NK-92 treated with Interleukin-12 subunit alpha and Interleukin-12 subunit beta, amount 100 ng/mL, for 24 hours (cell line): ENCODE results near the gene FREM2.

ENCODE experiments used
- DNase-seq: peaks from one replicate; lab custom pipeline; 2025; lab: John Stamatoyannopoulos, UW

Gene FREM2

GRCh38 chr13:38687246-38688229 lies 661 bp downstream of the FREM2 start:
- no peak for DNase-seq

GRCh38 chr13:38688674-38689073 lies 1.8 kb downstream of the FREM2 start:
- DNase-seq, result no peak

- DNase-seq, result no peak
Observed at GRCh38 chr13:38690231-38690630, 3.4 kb downstream of the FREM2 start.

- DNase-seq, result no peak
Observed at GRCh38 chr13:38693168-38693567, 6.3 kb downstream of the FREM2 start.

DNA sequence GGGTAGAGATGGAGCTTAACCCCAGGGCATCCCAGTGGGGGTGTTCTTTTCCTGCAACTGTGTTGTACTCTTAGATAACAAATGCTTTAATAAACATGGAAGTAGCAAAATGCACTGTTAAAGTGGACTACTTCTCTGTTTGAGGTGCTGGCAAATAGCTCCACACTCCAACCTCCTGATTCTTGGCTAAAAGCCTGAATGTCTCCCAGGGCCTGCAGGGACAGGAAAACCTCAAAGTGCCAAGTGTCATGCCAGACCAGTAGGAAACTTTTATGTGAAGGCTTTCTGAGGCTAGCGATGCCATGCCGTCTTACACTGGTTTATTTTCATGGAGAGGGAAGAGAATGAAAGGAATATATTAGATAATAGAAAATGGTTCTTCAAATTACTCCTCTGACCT lies 6.8 kb downstream of the FREM2 start:
- no peak for DNase-seq

DNA sequence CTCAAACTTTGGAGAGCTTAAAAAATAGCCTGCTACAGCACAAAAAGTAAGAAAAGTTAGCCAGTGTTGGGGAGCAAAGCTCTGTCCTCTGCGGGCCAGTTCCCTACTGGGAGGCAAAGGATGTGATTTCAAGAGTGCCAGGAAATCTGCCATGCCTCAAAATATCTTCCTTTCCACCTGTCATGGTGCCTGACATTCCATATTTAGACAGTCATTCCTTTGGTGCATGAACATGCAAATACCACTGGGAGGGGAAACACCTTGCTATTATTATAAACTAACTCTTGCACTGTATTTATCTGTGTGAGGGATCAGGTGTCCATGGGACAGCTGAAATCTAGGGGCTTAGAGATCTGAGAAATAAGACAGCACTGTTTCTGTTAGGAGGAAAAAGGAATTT lies 10.3 kb downstream of the FREM2 start:
- DNase-seq, result no peak

- DNase-seq, result no peak
Observed at GRCh38 chr13:38697628-38698333, 10.9 kb downstream of the FREM2 start.

DNA sequence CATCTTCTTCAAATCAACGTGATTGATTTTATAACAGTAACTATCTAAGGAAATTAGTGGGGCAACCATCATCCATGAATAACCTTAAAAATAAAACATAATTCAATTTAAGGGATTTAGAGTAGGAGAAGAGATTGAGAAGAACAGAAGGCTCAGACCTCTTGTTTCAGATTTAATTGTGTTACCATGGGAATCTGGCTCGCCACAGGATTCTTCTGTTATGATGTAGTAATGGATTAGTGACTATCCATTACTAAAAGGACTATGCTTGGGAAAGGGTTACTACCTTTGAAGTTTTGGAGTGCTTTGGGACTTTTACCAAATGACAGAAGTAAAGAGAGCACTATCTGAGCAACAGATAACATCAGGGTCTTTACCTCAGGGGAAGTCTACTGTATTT lies 13.2 kb downstream of the FREM2 start:
- no peak for DNase-seq

DNA sequence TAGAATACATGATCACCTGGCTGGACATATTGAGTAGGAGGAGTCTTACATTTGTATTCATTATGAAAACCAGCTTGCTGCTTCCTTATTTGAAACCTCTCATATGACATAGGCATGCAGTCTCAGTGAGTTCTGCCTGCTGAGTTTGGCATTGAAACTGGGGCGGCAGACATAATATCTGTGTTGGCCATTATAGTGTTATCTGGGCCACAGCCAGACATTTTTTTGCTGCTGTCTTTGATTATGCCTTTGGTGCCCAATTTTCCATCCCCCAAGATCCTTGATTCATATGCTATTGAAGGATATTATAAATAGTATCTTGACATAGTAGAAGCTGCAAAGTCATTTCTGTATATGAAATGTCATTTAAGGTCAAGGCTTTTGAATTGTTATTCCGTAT lies 15.8 kb downstream of the FREM2 start:
- DNase-seq, result no peak

DNA sequence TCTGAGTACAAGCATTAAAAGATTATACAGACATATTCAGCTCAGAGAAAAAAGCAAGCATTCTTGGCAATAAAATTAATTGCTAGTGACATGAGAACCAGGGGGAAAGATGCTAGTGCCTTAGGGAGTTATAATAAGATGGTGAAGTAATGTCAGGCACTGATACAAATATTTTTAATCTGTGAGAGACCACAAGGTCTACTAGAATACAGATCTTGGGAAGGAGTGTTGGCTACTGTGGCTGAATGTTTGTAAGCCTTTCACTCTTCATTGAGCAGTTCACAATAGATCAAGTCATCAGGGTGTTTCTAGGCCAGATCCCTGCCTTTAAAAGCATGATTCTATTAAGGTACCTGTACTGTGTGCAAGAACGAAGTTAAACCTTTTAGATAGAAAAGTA lies 16.4 kb downstream of the FREM2 start:
- no peak for DNase-seq

- DNase-seq, result no peak
Observed at GRCh38 chr13:38705365-38705764, 18.5 kb downstream of the FREM2 start.

- DNase-seq, result no peak
Observed at GRCh38 chr13:38707460-38707859, 20.6 kb downstream of the FREM2 start.

- DNase-seq, result no peak
Observed at GRCh38 chr13:38713046-38713445, 26.2 kb downstream of the FREM2 start.

- DNase-seq, result no peak
Observed at GRCh38 chr13:38718374-38718773, 31.5 kb downstream of the FREM2 start.

GRCh38 chr13:38730332-38730731 lies 43.5 kb downstream of the FREM2 start:
- no peak for DNase-seq

GRCh38 chr13:38733146-38733545 lies 46.3 kb downstream of the FREM2 start:
- no peak for DNase-seq

DNA sequence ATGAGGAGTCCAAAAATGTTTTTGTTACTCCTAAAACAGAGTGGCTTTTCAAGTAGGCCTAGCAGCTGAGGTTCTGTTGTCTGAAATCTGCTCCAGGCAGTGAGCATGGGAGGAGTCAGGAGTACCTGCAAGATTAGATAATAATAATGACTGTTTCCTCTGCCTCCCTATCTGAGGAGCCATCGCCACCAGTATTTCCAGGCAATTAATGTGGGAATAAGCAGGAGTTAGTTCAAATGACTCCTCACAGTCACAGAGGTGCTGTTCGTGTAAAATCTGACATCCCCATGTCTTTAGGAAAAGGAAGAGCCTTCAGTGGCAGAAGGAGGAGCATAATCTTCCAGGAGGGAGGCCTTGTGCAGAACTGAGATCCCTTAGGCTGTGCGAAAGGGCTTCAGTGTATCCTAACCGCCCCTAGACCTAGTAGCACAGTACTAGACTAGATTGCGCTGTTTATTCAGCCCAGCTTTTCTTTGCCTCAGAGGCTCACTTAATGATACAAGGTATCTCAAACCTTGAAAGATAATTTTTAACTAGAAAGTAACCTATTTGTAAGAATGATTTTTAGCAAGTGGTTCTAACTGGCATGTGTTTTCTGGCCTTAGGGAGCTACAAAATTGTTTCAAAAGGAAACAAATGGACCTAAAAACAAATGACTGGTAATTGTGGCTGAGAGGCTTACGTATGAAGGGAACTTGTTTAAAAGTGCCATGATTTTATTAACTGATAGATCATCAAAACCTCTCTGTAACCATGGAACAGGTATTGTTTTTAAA lies 49.0 kb downstream of the FREM2 start:
- DNase-seq, result no peak

- no peak for DNase-seq
Observed at GRCh38 chr13:38743466-38743865, 56.6 kb downstream of the FREM2 start.

DNA sequence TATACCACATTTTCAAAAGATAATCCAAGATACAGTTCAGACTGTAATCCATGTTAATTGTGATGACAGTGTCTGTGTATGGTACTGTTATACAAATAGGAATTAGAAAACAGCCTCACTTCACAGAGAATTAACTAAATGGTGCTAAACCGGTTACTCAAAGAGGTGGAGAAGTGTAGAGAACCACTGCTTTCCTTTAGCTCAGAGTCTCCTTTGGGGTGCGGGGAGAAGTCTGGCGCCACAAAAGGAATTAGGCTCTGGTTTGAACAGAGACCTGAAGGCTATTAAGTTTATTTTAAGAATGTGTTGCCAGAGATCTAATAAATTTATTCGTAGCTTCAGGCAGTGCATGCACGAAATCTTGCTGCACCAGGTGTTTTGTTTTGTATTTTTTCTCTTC lies 65.8 kb downstream of the FREM2 start:
- no peak for DNase-seq

DNA sequence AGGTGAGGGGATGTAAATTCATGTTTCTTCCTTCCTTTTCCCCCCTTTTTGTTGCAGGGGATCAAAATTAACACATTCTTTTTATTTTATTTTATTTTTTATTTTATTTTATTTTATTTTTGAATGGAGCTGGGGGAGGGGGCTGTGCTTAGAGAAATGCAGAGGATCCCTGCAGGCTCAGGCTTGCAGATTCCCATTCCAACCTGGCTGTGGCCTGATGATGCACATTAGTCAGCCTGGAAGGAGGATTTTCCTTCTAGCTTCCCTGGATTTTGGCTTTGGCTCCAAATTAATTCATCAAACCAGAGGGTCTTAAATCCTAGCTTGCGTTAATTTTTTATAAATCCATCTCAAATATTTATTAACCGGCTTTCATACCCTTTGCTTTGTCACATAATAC lies 67.0 kb downstream of the FREM2 start:
- no peak for DNase-seq

GRCh38 chr13:38755793-38756192 lies 68.9 kb downstream of the FREM2 start:
- DNase-seq, result no peak

- no peak for DNase-seq
Observed at GRCh38 chr13:38758277-38758676, 71.4 kb downstream of the FREM2 start.

DNA sequence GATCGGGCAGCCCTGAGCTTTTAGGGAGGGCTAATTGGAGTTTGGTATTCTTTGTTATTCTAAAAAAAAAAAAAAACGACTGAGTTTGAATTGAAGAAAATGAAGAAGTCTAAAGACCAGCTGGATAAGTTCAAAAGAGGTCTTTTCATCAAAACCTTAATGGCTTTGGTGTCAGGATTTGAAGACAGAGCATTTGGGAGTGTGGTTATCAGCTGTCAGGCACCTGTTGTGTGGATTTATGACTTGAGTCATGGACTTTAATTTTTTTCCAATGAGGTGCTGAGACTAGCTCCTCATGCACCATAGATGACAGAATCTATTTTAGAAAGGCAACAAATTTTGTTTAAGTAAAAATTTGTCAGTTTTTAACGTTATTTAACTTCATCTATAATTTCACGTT lies 72.5 kb downstream of the FREM2 start:
- no peak for DNase-seq
